COR-L47 (cell line): Measurements from ENCODE around the gene SEC23A.
"Not testable (repeated sequence)": the region's sequence is repeated elsewhere in the genome, so short reads cannot be mapped to it uniquely, and the experiment has no call there.

Source experiments
- DNase-seq: peaks from one replicate; lab custom pipeline; 2025; lab: John Stamatoyannopoulos, UW

Gene SEC23A

GRCh38 chr14:39091716-39092115 lies 11.3 kb downstream of the SEC23A start:
- DNase-seq: no peak

DNA sequence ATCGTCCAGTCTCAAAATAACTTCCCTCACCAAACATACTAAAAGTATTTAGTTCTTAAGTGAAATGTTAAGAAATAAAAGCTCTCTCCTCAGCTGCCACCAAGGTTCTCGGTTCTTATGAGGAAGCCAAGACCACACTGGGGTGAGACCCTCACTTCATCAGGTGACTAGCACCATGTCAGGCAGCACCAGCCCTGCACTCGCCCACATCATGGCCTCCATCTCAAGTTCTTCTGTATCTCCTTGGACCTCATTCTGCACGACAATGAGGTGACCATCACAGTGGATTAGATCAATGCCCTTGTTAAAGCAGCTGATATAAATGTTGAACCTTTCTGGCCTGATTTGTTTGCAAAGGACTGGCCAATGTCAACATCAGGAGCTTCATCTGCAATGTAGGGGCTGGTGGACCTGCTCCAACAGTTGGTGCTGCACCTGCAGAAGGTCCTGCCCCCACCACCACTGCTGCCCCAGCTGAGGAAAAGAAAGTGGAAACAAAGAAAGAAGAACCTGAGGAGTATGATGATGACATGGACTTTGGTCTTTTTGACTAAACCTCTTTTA lies 12.4 kb downstream of the SEC23A start:
- no peak for DNase-seq

DNA sequence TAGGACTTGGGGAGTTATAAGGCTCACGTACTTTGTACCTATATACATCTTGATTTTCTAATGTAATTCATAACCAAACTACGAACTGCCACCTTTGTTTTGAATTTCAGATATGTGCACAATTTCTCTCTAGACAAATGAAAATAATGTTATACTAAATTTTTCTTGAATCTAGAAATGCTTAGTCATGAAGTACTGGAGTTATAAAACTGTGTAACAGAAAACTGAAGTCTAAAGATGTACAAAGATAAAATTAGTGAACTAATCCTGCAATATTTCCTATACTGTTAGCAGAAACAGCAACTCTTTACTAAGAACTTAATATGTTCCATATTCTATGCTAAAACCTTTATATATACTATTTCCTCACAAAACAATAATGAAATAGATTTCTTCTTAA lies 15.5 kb downstream of the SEC23A start:
- DNase-seq: no peak

DNA sequence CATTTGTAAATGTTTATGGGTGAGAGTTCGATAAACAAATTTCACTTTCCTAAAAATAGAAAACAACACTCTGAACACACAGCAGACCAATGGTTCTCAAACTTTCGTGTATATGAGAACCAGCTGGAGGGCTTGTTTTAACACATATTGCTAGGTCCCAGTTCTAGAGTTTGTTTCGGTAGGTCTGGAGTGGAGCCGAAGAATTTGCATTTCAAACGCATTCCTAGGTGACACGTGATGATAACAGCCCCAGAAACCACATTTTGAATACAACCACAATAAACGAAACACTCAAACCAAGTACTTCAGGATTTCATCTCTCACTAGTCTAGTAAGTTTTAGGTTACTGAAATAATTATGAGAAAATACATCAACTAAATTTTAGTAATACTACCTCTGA lies 17.1 kb downstream of the SEC23A start:
- DNase-seq: no peak

GRCh38 chr14:39083127-39083526 lies 19.9 kb downstream of the SEC23A start:
- DNase-seq: no peak

DNA sequence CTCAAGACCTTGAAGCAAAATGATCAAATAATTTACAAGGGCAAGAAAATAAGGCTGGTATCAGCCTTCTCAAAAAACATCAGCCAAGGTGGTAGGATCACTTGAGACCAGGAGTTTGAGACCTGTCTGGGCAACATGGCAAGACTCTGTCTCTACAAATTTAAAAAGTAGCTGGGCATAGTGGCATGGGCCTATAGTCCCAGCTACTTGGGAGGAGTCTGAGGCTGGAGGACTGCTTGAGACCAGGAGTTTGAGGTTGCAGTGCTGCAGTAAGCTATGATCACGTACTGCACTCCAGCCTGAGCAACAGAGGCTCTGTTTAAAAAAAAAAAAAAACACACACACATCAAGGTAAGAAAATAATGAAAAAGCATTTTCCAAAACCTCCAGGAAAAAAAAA lies 22.1 kb downstream of the SEC23A start:
- DNase-seq: no peak

- DNase-seq: no peak
Measured at GRCh38 chr14:39071096-39071495, 31.9 kb downstream of the SEC23A start.

DNA sequence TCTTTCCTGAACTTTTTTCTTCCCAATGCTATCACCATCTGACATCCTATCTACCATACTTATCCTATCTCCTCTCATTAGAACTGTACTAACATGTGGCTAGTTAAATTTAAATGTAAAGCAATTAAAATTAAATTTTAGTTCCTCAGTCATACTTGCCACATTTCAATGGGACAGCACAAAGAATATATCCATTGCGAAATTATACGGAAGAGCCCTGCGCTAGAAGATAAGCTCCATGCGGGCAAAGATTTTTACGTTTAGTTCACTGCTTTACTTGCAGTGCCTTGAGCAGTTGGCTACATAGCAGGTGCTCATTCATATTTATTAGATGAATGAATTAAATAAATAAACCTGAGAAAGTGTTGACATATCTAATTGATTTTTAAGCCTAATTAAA lies 33.1 kb downstream of the SEC23A start:
- DNase-seq: no peak

DNA sequence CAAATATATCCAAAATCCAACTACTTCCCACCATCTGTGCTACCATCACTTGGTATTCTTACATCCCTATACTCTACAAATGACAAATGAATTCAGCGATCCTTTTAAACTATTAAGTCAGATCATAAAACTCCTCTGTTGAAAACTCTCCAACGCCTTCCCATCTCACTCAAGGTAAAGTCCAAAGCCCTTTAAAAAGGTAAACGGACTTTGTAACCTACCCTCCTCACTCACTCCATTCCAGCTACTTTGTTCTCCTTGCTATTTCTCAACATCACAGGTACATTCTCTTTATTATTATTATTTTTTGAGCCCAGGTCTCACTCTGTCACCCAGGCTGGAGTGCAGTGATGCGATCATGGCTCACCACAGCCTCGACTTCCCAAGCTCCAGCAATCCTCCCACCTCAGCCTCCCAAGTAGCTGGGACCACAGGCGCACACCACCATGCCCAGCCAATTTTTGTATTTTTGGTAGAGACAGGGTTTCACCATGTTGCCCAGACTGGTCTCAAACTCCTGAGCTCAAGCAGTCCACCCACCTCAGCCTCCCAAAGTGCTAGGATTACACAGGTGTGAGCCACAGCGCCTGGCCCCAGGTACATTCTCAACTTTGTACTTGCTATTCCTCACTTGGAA lies 33.7 kb downstream of the SEC23A start:
- not testable (repeated sequence) for DNase-seq

DNA sequence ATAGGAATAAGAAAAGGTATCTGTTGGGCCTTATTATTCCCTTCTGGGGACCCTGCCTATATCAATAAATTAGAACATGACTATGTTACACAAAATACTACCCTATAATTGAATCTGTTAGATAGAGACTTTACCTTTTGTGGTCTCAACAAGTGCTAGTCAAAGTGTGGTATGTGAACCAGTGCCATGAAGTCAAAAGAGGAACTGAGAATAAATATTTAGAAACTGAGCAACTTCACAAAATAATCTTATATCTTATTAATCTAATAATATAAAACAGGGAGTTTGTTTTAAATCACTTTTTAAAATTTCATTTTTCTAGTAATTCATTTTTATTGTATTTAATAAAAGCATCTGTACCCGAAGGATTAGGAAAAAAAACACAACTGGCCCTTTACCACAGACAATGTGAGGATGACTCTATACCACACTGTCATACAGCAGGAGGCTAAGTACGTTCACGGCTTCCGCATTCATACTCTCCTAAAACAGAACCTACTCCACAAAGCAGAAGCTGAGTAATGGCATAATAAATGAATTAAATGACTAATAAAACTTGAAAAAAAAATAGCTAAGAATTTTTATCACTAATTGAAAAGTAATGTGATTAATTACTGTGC lies 42.1 kb downstream of the SEC23A start:
- no peak for DNase-seq

GRCh38 chr14:39055786-39056474 lies 47.1 kb downstream of the SEC23A start:
- no peak for DNase-seq

- DNase-seq: not testable (repeated sequence)
Measured at GRCh38 chr14:39052869-39053454, 50.1 kb downstream of the SEC23A start.

GRCh38 chr14:39050389-39050788 lies 52.6 kb downstream of the SEC23A start:
- DNase-seq: no peak

GRCh38 chr14:39045889-39046288 lies 57.1 kb downstream of the SEC23A start:
- not testable (repeated sequence) for DNase-seq

DNA sequence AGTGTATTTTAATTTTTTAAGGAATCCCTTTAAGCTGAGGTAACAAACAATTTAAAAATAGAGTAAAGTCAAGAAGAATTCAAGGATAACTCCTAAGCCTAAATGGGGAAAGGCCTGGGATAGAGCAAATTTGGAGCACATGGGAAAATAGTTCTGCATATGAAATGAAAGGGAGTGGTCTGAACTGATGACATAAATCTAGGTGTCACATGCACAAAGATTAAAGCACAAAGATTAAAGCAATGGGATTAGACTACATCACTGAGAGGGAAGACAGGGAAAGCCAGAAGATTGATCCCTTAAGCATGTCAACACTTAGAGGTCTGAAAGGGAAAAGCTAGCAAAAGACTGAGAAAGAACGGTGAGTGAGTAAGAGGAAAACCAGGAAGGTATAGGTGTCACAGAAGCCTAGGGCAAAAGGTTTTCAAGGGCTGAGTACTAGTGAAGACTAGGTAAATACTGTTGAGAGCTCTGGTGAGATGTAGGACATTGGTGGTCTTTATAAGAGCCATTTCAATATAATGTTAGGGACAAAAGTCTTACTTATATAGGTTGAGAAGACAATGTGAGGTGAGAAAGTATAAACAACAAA lies 59.6 kb downstream of the SEC23A start:
- no peak for DNase-seq

DNA sequence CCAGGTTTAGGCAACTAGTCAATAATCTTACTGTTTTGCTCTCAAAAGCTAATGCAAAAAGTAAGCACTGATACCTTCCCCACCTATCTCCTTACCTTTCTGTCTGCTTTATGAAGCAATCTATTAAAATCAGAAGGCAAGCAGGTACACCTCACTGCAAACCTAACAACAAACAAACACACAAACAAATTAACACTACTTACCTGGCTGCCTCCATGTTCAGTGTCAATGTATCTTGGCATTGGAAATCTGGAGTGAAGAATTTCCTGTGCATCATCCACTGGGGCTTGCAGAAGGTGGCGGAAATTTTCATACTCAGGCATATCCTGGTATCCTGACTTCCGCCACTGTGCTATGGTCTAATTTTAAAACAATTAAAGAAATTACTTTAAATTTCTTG lies 62.5 kb downstream of the SEC23A start:
- DNase-seq: no peak

DNA sequence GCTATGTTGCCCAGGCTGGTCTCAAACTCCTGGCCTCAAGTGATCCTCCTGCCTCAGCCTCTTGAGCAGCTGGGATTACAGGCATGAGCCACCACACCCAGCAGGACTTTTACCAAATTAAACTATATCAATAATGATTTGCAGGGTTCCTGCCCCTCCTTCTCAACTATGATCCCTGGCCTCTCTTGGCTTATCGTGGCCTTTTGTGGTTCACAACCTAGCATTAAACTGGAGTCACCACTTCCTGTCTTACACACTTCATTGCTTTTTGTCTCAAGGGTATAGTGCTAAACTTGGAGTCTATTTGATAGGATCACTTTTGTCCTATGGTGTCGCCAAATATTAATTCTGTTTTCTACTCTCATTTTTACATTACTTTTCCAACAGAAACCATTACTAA lies 64.5 kb downstream of the SEC23A start:
- no peak for DNase-seq

DNA sequence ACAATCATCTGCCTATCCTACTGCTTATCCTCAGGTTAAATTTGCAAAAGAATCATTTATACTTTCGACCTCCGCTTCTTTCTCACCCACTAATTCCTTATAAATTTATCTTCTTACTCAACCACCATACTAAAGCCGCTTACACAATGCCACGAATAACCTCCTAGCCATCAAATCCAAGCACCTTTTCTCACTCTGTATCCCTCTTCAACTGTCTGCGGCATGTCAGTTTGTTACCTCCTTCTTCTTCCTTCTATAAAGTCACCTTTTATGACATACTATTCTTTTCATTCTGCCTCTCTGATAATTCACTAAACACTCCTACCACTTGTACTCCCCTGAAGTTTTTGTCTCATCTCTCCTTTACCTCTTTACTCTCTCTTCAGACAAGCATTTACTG lies 66.3 kb downstream of the SEC23A start:
- DNase-seq: no peak

DNA sequence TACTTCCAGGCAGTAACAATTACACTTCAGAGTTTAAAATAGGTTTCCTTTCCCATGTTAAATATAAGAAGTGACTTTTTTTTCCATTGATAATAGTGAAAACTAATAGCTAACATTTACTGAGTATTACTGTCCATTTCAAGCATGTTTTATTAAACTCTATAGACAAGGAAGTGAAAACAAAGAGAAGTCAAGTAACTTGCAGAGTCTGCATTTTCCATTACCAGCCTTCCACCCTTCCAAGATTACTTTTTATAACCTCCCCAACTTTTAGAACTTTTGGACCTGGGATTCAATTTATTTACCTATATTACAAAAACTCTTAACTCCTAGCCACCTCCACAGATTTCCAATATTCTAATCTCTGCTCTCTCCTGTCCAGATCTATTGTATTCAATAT lies 67.7 kb downstream of the SEC23A start:
- no peak for DNase-seq

DNA sequence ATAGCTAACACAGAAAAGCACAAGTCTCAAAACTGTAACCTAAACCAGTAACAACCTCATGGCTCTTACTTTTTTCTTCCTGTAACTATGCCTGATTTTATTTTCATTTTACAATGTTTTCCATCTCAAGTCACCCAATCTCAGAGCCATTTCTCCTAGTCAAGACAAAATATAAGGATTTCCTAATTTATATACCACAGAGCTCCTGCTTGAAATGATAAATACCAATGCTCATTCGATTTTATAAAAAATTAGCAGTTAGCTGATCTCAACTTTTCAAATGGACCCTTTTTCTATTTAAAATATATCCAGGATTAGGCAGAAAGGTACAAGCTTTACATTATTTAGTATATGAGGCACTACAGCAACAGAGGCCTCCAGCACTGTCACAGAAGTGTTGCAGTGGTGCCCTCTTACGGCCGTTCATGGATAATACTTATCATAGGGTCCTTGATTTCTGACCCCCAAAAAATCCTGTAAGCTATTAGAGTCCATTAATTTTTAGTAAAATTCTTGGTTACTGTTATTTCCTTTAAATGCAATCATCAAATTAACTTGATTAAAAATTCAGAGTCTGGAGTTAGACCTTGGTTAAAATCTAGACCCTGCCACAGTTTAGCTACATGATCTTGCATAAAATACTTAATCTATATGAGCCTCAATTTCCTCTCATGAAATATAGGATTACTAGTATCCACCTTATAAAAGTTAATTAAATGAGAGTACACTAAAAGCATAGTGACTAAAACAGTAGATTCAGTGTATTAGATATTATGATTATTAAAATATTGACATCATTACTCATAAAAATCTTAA lies 68.3 kb downstream of the SEC23A start:
- no peak for DNase-seq

GRCh38 chr14:39033371-39033770 lies 69.7 kb downstream of the SEC23A start:
- DNase-seq: no peak

- DNase-seq: no peak
Measured at GRCh38 chr14:39030209-39030608, 72.8 kb downstream of the SEC23A start.
